ENCODE results near the gene BABAM2. TPM values are rescaled to one million over a fixed set of nuclear protein-coding genes. Genes with fewer than 3 reads are reported as not detected.
"Not testable (repeated sequence)": the region's sequence is repeated elsewhere in the genome, so short reads cannot be mapped to it uniquely, and the experiment has no call there.

Gene BABAM2
- total and polyA plus RNA-seq, 8 donors, result 27.1 to 49.2 (median 28.4) TPM

DNA sequence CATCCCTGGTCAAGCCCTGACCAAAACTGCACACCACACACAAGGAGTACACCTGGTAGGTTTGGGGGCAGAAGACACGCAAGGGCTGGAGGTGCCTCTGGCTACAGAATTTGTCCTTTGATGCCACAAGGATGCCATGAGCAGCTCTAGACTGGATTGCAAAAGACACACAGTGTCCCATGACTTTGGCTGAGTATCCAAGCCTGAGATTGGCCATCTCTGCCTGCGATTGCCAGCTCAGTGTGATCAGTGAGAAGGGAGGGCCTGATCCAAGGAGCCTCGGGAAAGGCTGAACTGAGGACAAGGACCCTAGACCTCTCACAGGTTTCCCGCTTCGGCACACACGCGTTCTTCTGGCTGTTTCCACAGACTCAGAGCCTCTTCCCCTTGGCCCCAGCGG, 442.2 kb downstream of the BABAM2 start:
- Histone ChIP-seq H3K36me3 (no peaks in the 10 kb centered on the region), H3K4me1 (peaks cover 0 to 2% of the 10 kb centered on the region in 2 donors), H3K27ac (no peak overlapping the region), H3K4me3 (no peak overlapping the region), H3K9me3 (no peaks in the 10 kb centered on the region), H3K27me3 (no peaks in the 10 kb centered on the region)
- intact Hi-C loops (cut with DNase I), result no loop called here
- ATAC-seq, result no peak
- no peak for DNase-seq
- TF ChIP-seq, protein P1, sequence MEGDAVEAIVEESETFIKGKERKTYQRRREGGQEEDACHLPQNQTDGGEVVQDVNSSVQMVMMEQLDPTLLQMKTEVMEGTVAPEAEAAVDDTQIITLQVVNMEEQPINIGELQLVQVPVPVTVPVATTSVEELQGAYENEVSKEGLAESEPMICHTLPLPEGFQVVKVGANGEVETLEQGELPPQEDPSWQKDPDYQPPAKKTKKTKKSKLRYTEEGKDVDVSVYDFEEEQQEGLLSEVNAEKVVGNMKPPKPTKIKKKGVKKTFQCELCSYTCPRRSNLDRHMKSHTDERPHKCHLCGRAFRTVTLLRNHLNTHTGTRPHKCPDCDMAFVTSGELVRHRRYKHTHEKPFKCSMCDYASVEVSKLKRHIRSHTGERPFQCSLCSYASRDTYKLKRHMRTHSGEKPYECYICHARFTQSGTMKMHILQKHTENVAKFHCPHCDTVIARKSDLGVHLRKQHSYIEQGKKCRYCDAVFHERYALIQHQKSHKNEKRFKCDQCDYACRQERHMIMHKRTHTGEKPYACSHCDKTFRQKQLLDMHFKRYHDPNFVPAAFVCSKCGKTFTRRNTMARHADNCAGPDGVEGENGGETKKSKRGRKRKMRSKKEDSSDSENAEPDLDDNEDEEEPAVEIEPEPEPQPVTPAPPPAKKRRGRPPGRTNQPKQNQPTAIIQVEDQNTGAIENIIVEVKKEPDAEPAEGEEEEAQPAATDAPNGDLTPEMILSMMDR (IDR thresholded peaks at IDR 0.05), result no peak

DNA sequence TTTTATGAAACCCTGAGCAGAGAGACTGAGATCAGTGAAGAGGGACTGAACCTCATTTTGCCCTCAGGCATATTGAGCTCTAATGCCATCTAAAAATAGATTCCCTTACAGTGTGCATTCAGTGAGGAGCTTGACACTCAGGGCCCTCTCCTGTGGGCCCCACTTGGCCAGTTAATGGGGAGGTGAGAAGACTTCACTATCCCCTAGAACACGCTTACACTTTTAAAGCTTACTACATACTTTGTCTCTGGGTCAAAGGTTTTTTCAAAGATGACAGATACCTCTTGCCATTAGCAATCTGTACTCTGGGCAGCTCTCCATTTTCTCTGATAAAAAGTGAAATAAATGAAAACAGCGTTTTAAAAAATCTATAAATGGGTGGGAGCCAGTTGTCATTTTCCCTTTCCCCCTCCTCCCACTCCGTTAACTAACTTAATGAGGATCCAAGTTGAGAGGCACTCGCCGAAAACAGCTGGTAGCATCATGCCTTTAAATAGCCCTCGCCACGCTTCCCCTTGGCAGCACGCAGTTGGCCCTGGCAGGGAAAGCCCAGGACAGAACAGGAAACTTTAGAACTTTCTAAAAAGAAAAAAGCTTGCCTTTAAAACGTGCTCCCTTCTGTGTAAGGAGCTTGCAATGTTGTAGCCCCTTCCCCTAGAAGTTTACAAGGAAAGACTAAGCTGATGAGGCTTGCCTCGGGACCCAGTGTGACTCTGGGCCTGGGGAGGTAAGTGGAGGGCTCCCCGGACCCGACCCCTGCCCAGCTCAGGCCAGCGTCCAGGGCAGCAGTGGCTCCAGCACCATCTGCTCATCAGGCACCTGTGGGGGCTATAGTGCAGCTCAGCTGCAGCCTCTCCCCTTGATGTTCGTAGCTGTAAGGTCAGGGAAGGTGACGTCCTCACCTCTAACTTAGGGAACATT, 443.3 kb downstream of the BABAM2 start:
- H3K4me3 ChIP-seq, result no peak overlapping the region
- TF ChIP-seq, protein P1 (IDR thresholded peaks at IDR 0.05), result no peak
- H3K27ac ChIP-seq, result no peak overlapping the region
- peaks cover 0 to 3% of the 10 kb centered on the region in 2 donors for H3K36me3 ChIP-seq
- ATAC-seq (no peak), DNase-seq (peak in 1 of 4 donors; percentile 43)
- no peaks in the 10 kb centered on the region for H3K4me1 ChIP-seq
- no peaks in the 10 kb centered on the region for H3K9me3 ChIP-seq
- intact Hi-C loops (cut with DNase I), result no loop called here
- H3K27me3 ChIP-seq, result no peaks in the 10 kb centered on the region

DNA sequence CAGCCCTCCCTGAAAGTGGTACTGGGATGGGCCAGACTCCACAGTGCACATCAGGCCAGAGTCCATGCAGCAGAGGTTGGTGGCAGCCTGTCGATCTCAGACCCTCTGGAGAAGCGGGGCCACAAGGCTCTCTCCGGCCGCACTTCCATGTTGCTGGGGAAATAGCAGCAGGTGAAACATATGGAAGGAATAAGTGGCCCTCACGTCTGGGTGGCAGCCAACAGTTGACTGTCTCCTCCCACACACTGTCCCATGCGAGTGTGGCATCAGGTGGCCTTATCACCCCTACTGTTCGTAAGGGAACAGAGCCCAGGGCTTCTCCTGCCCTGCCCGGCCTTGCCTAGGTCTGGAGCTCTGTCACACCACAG, 444.0 kb downstream of the BABAM2 start:
- ATAC-seq, result no peak
- intact Hi-C loops (cut with DNase I), result no loop called here
- H3K36me3 ChIP-seq, result peaks cover 0 to 5% of the 10 kb centered on the region in 2 donors
- H3K4me1 ChIP-seq, result no peaks in the 10 kb centered on the region
- H3K9me3 ChIP-seq, result no peaks in the 10 kb centered on the region
- TF ChIP-seq, protein P1 (IDR thresholded peaks at IDR 0.05), result no peak
- DNase-seq, result no peak
- no peak overlapping the region for H3K27ac ChIP-seq
- no peak overlapping the region for H3K4me3 ChIP-seq
- no peaks in the 10 kb centered on the region for H3K27me3 ChIP-seq

DNA sequence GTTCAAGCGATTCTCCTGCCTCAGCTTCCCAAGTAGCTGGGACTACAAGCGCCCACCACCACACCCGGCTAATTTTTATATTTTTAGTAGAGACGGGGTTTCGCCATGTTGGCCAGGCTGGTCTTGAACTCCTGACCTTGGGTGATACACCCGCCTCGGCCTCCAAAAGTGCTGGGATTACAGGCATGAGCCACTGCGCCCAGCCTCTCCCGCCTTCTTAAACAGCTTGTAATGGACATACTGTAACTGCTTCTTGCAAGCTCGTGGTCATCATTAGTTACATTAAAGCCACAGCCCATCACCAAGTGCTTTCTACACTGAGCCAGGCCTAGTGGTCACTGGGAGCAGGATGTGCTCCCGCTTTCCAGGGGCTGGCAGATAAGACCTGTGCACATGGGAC, 444.7 kb downstream of the BABAM2 start:
- H3K27me3 ChIP-seq; intact Hi-C loops (cut with DNase I); H3K4me3 ChIP-seq; DNase-seq; ATAC-seq; H3K9me3 ChIP-seq; H3K4me1 ChIP-seq; H3K36me3 ChIP-seq; H3K27ac ChIP-seq: not testable (repeated sequence)

DNA sequence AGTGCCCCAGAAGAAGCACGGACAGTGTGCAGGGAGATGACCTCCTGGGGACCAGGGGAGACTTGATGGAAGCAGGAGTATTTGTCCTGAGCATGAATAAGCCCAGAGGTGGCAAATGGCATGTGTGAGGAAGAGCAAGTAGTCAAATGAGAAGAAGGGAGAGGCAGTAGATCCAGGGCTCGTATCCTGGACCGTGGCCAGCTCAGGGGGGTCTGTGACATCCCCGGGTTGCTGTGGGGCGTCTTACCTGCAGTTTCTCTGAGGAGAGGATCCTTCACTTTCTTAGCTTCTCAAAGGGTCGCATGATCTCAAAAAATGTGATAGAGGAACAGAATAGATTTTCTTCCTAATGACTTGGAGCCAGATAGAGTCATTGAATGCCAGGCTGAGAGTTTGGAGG, 445.1 kb downstream of the BABAM2 start:
- Histone ChIP-seq H3K4me1 (no peaks in the 10 kb centered on the region), H3K9me3 (no peaks in the 10 kb centered on the region), H3K4me3 (no peak overlapping the region), H3K36me3 (peaks cover 0 to 5% of the 10 kb centered on the region in 2 donors), H3K27me3 (no peaks in the 10 kb centered on the region), H3K27ac (no peak overlapping the region)
- ATAC-seq (no peak), DNase-seq (no peak)
- intact Hi-C loops (cut with DNase I), result no loop called here
- TF ChIP-seq, protein P1 (IDR thresholded peaks at IDR 0.05), result no peak

Measured in left lung (tissue), 10 donors.